IMR-90 (cell line): ENCODE measurements around the gene PARVB. TPM values are rescaled to one million over a fixed set of nuclear protein-coding genes. Genes with fewer than 3 reads are reported as not detected.

ENCODE experiments used
- ATAC-seq: fragments of 200-7000 bp; cut with Tn5 transposase; 2 replicates; pipeline ENCODE4 v1.9.1; 2020; ENCODE audit warnings: low read depth, mild to moderate bottlenecking, moderate library complexity
- BruUV-seq: library from RNA; stranded (reverse); fragments of 400-500 nt; replicated peaks from 2 replicates; lab custom pipeline; 2021; lab: Mats Ljungman, UMichigan
- CTCF ChIA-PET: fragments of 300-600 bp; formaldehyde crosslinking; extraction: SDS; loops from one replicate; lab custom pipeline; 2021; ENCODE audit warnings: antibody characterized with exemption; lab: Yijun Ruan, JAX
- POLR2A ChIA-PET: fragments of 300-600 bp; sonication (Branson Sonifier 250); formaldehyde crosslinking; loops from one replicate; lab custom pipeline; 2022; ENCODE audit warnings: antibody characterized with exemption; ENCODE audit not compliant: unreplicated experiment; lab: Charles Lee
- DNase-seq: peaks from one replicate; pipeline ENCODE4 v3.0.0; 2013
- H2AFZ ChIP-seq: replicated peaks from 2 replicates; pipeline ENCODE3; 2013; ENCODE audit warnings: low read length, mild to moderate bottlenecking; ENCODE audit not compliant: poor library complexity
- H2AK5ac ChIP-seq: 2 replicates; pipeline ENCODE4 v1.6.1; 2013; ENCODE audit warnings: low read depth, low read length, inconsistent platforms
- H2AK9ac ChIP-seq: replicated peaks from 2 replicates; pipeline ENCODE3; 2013; ENCODE audit warnings: mild to moderate bottlenecking, low read depth, low read length, moderate library complexity; ENCODE audit not compliant: poor library complexity
- H2BK120ac ChIP-seq: 2 replicates; pipeline ENCODE4 v1.6.1; 2013; ENCODE audit warnings: low read depth, low read length, inconsistent platforms
- H2BK15ac ChIP-seq: 3 replicates; pipeline ENCODE4 v1.6.1; 2013; ENCODE audit warnings: low read depth, low read length, inconsistent platforms
- H2BK20ac ChIP-seq: 2 replicates; pipeline ENCODE4 v1.6.1; 2013; ENCODE audit warnings: low read depth, mild to moderate bottlenecking, inconsistent platforms, low read length, moderate library complexity
- H2BK5ac ChIP-seq: 2 replicates; pipeline ENCODE4 v1.6.1; 2013; ENCODE audit warnings: mild to moderate bottlenecking, low read depth, low read length, inconsistent platforms; ENCODE audit not compliant: poor library complexity, severe bottlenecking
- H3K14ac ChIP-seq: replicated peaks from 2 replicates; pipeline ENCODE4 v1.6.1; 2013; ENCODE audit warnings: low read depth, low read length, inconsistent platforms
- H3K18ac ChIP-seq: 2 replicates; pipeline ENCODE4 v1.6.1; 2013; ENCODE audit warnings: low read depth, low read length, control low read depth
- H3K23ac ChIP-seq: 2 replicates; pipeline ENCODE4 v1.6.1; 2013; ENCODE audit warnings: low read depth, low read length, inconsistent platforms
- H3K27ac ChIP-seq: 2 replicates; pipeline ENCODE4 v1.5.1; 2013; ENCODE audit warnings: mild to moderate bottlenecking, control low read depth, low read length; ENCODE audit not compliant: insufficient read depth
- H3K27me3 ChIP-seq: 2 replicates; pipeline ENCODE4 v1.6.1; 2013; ENCODE audit warnings: low read length; ENCODE audit not compliant: control insufficient read depth, insufficient read depth
- H3K36me3 ChIP-seq: 2 replicates; pipeline ENCODE4 v1.6.1; 2013; ENCODE audit warnings: low read length, mixed read lengths; ENCODE audit not compliant: control insufficient read depth, insufficient read depth
- H3K4ac ChIP-seq: 2 replicates; pipeline ENCODE4 v1.6.1; 2013; ENCODE audit warnings: low read depth, low read length, inconsistent platforms
- H3K4me1 ChIP-seq: 2 replicates; pipeline ENCODE4 v1.6.1; 2013; ENCODE audit warnings: low read length, mixed read lengths; ENCODE audit not compliant: control insufficient read depth, insufficient read depth
- H3K4me2 ChIP-seq: 2 replicates; pipeline ENCODE4 v1.6.1; 2013; ENCODE audit warnings: low read depth, mild to moderate bottlenecking, control low read depth, low read length, moderate library complexity
- H3K4me3 ChIP-seq: 2 replicates; pipeline ENCODE4 v1.5.1; 2013; ENCODE audit warnings: low read depth, mild to moderate bottlenecking, control low read depth, low read length, moderate library complexity; ENCODE audit not compliant: insufficient read depth
- H3K56ac ChIP-seq: 2 replicates; pipeline ENCODE4 v1.6.1; 2013; ENCODE audit warnings: low read length, inconsistent platforms; ENCODE audit not compliant: insufficient read depth; ENCODE audit errors: extremely low read depth
- H3K79me1 ChIP-seq, 2 experiments: 2 replicates each; pipeline ENCODE4 v1.6.1; 2013; ENCODE audit warnings: low read length in 2 of 2, inconsistent platforms in 1 of 2, low read depth in 1 of 2
- H3K9ac ChIP-seq: 2 replicates; pipeline ENCODE4 v1.6.1; 2013; ENCODE audit warnings: low read depth, low read length, control low read depth
- H3K9me1 ChIP-seq: 2 replicates; pipeline ENCODE4 v1.6.1; 2013; ENCODE audit warnings: low read length, inconsistent platforms; ENCODE audit not compliant: insufficient read depth
- H3K9me3 ChIP-seq: 2 replicates; pipeline ENCODE4 v1.6.1; 2013; ENCODE audit warnings: low read length; ENCODE audit not compliant: control insufficient read depth, insufficient read depth
- H4K20me1 ChIP-seq: 2 replicates; pipeline ENCODE4 v1.6.1; 2013; ENCODE audit warnings: low read length, inconsistent platforms; ENCODE audit not compliant: insufficient read depth
- H4K5ac ChIP-seq: 2 replicates; pipeline ENCODE4 v1.6.1; 2013; ENCODE audit warnings: mild to moderate bottlenecking, low read depth, low read length, control low read depth
- H4K8ac ChIP-seq, 2 experiments: 2 replicates each; pipeline ENCODE4 v1.6.1; 2013; ENCODE audit warnings: low read depth in 2 of 2, low read length in 2 of 2, control low read depth in 1 of 2, inconsistent platforms in 1 of 2
- H4K91ac ChIP-seq: 2 replicates; pipeline ENCODE4 v1.6.1; 2013; ENCODE audit warnings: low read depth, low read length, inconsistent platforms; ENCODE audit not compliant: insufficient read depth
- FOS ChIP-seq: fragments of 150-350 bp; IDR thresholded peaks from 2 replicates; pipeline ENCODE4 v1.6.1; 2016; ENCODE audit warnings: low read depth, low read length
- MAZ ChIP-seq: IDR thresholded peaks from 2 replicates; pipeline ENCODE4 v1.6.1; 2012; ENCODE audit warnings: low read depth, mild to moderate bottlenecking, low read length, improper control_type of control experiment, moderate library complexity, borderline replicate concordance
- MXI1 ChIP-seq: IDR thresholded peaks from 2 replicates; pipeline ENCODE4 v1.6.1; 2012; ENCODE audit warnings: low read depth, mild to moderate bottlenecking, low read length, moderate library complexity, borderline replicate concordance
- POLR2A ChIP-seq: IDR thresholded peaks from 2 replicates; pipeline ENCODE4 v1.6.1; 2012; ENCODE audit warnings: mild to moderate bottlenecking, low read depth, low read length
- RFX5 ChIP-seq: IDR thresholded peaks from 2 replicates; pipeline ENCODE4 v1.8.0; 2012; ENCODE audit warnings: low read depth, mild to moderate bottlenecking, low read length, moderate library complexity
- SMC3 ChIP-seq: fragments of 150-350 bp; IDR thresholded peaks from 2 replicates; pipeline ENCODE4 v1.6.1; 2016; ENCODE audit warnings: low read depth, mild to moderate bottlenecking, antibody characterized with exemption, low read length, moderate library complexity
- WGBS, 2 experiments: methylation state at CpG; one replicate each; pipeline versions ENCODE4 v1.1.5 to v1.1.7; 2013; ENCODE audit warnings: missing lambda C conversion rate in 2 of 2; ENCODE audit not compliant: insufficient read length in 1 of 2; ENCODE audit errors: extremely low coverage in 2 of 2; 5-methylcytosine and 5-hydroxymethylcytosine counted together
- dilution Hi-C: fragments of 300-500 bp; cut with HindIII; formaldehyde crosslinking; loops from one replicate; pipeline ENCODE4 v1.14.3; 2018; ENCODE audit warnings: low sequenced_read_pairs; ENCODE audit not compliant: unreplicated experiment
- in situ Hi-C: fragments of 300-500 bp; cut with MboI; formaldehyde crosslinking; loops from 3 replicates; pipeline ENCODE4 v1.14.3; 2019; ENCODE audit warnings: low sequenced_read_pairs, inconsistent platforms, mixed read lengths
- intact Hi-C: fragments of 100-400 bp; cut with micrococcal nuclease; formaldehyde crosslinking; loops from 2 replicates; pipeline ENCODE4 v1.10.0; 2022
- polyA plus RNA-seq, 3 experiments: library from polyadenylated mRNA; depleted of rRNA; stranded (reverse); fragments of >200 nt; gene quantifications; 2 replicates each; pipeline ENCODE4 v1.2.3, GENCODE V29; 2012; ENCODE audit warnings: low replicate concordance in 1 of 3
- total RNA-seq: library from RNA; depleted of rRNA; stranded (reverse); fragments of >200 nt; gene quantifications from 2 replicates; pipeline ENCODE4 v1.2.3, GENCODE V29; 2012
- TF ChIP-seq, protein P1 (sequence below): fragments of 150-350 bp; IDR thresholded peaks from 2 replicates; pipeline ENCODE4 v1.6.1; 2017; ENCODE audit warnings: mild to moderate bottlenecking, antibody characterized with exemption, low read length, low read depth

Gene PARVB
- total and polyA plus RNA-seq, 2 of the 4 experiments (the other 2 are of a cell fraction): 44.3 to 53.9 TPM

DNA sequence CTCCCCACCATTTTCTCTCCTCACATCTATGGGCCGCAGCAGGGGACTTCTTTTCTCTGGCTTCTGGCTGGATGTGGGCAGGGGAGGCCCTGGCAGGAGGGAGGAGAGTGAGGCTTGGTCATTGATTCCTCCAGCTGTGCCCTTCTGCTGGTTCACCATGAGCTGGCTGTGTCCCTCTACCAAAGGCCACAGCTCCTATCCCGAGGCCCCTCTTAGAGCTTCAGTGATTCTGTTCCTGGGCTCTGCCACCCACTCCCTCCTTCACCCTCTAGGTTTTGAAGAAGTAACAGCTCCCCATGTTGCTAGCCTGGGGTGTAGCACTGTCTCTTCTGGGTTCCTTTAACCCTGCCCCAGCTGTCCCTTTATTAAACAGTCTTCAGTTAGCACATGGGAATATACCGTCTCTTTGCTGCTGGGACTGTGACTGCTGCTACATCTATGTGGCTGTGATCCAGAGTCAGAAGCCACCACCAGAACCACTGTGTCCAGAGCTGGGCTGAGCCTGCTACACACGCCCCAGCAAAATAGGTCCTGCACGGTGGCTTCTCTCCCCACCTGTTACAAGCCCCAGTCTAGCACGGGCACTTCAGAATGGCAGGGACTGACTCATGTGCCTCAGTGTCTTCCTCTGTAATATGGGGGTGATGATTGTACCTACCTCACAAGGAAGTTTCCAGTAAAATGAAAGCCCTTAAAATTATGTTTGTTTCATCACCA, 156.0 kb downstream of the PARVB start:
- Histone ChIP-seq H3K79me1 (no peaks in the 10 kb centered on the region), H3K4ac (no peak overlapping the region), H3K36me3 (no peaks in the 10 kb centered on the region), H4K8ac (no peak overlapping the region), H2BK120ac (no peak overlapping the region), H3K9me1 (no peaks in the 10 kb centered on the region), H3K9ac (no peak overlapping the region), H2AFZ (no peak overlapping the region), H3K18ac (no peak overlapping the region), H4K20me1 (no peaks in the 10 kb centered on the region; the same call in 1 of the 2 replicates), H3K23ac (no peak overlapping the region), H4K91ac (no peak overlapping the region), H2AK9ac (no peak overlapping the region), H2AK5ac (no peak overlapping the region), H3K56ac (no peak overlapping the region), H3K4me1 (no peaks in the 10 kb centered on the region), H3K9me3 (no peaks in the 10 kb centered on the region), H3K27me3 (peaks cover 28% of the 10 kb centered on the region), H3K4me3 (no peak overlapping the region), H2BK15ac (no peak overlapping the region), H4K5ac (no peak overlapping the region), H3K4me2 (no peak overlapping the region), H2BK5ac (no peak overlapping the region), H3K14ac (no peak overlapping the region), H2BK20ac (no peak overlapping the region), H3K27ac (no peak overlapping the region)
- in situ Hi-C loops: no loop called here
- DNase-seq: no peak
- TF ChIP-seq MXI1 (no peak), FOS (no peak), SMC3 (no peak), RFX5 (no peak), MAZ (no peak), POLR2A (no peak)
- TF ChIP-seq, protein P1, sequence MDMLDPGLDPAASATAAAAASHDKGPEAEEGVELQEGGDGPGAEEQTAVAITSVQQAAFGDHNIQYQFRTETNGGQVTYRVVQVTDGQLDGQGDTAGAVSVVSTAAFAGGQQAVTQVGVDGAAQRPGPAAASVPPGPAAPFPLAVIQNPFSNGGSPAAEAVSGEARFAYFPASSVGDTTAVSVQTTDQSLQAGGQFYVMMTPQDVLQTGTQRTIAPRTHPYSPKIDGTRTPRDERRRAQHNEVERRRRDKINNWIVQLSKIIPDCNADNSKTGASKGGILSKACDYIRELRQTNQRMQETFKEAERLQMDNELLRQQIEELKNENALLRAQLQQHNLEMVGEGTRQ: no peak
- POLR2A ChIA-PET: no interaction called here
- WGBS, 2 experiments: 46% methylated on average over 2 of the region's 6 CpGs; no CpG with 5 or more reads in 1 of the 2 experiments
- intact Hi-C loops: no loop called here
- no TSS peak for BruUV-seq
- CTCF ChIA-PET: no interaction called here
- dilution Hi-C loops: no loop called here
- no peak for ATAC-seq
